MCF 10A (cell line): Measurements from ENCODE around the gene GALNT7. TPM values are rescaled to one million over a fixed set of nuclear protein-coding genes. Genes with fewer than 3 reads are reported as not detected.

Experiments
- BruUV-seq: library from RNA; stranded (reverse); fragments of 400-500 nt; replicated peaks from 2 replicates; lab custom pipeline; 2021; lab: Mats Ljungman, UMichigan
- CTCF ChIA-PET: fragments of 300-600 bp; sonication (Branson Sonifier 250); formaldehyde crosslinking; extraction: SDS; loops from one replicate; lab custom pipeline; 2021; ENCODE audit warnings: antibody characterized with exemption, inconsistent platforms; lab: Yijun Ruan, JAX
- POLR2A ChIA-PET: fragments of 300-600, 350-650 bp; sonication (Branson Sonifier 250); formaldehyde crosslinking; extraction: SDS; loops from one replicate; lab custom pipeline; 2020; ENCODE audit warnings: antibody characterized with exemption, inconsistent platforms; lab: Yijun Ruan, JAX
- DNase-seq: peaks from one replicate; pipeline ENCODE4 v3.0.0-alpha.2; 2018; ENCODE audit not compliant: unreplicated experiment
- H3K27ac Mint-ChIP-seq: one replicate; pipeline ENCODE4 v1.8.0; 2022; ENCODE audit warnings: mild to moderate bottlenecking, low read depth, mixed read lengths; ENCODE audit not compliant: unreplicated experiment
- H3K27me3 Mint-ChIP-seq: one replicate; pipeline ENCODE4 v1.8.0; 2022; ENCODE audit warnings: mixed read lengths; ENCODE audit not compliant: insufficient read depth, unreplicated experiment
- H3K36me3 Mint-ChIP-seq: one replicate; pipeline ENCODE4 v1.8.0; 2022; ENCODE audit warnings: mild to moderate bottlenecking, moderate library complexity, mixed read lengths; ENCODE audit not compliant: insufficient read depth, unreplicated experiment
- H3K4me1 Mint-ChIP-seq: one replicate; pipeline ENCODE4 v1.8.0; 2022; ENCODE audit warnings: mixed read lengths; ENCODE audit not compliant: insufficient read depth, unreplicated experiment
- H3K4me3 Mint-ChIP-seq: one replicate; pipeline ENCODE4 v1.8.0; 2022; ENCODE audit warnings: mild to moderate bottlenecking, moderate library complexity, mixed read lengths; ENCODE audit not compliant: unreplicated experiment
- H3K9me3 Mint-ChIP-seq: one replicate; pipeline ENCODE4 v1.8.0; 2022; ENCODE audit warnings: mixed read lengths; ENCODE audit not compliant: unreplicated experiment
- CTCF ChIP-seq: fragments of 200-600 bp; IDR thresholded peaks from one replicate; pipeline ENCODE4 v1.8.0; 2022; ENCODE audit warnings: antibody characterized with exemption, mild to moderate bottlenecking; ENCODE audit not compliant: unreplicated experiment
- intact Hi-C: fragments of 100-400 bp; cut with micrococcal nuclease; formaldehyde crosslinking; loops from 2 replicates; pipeline ENCODE4 v1.14.1; 2022
- total RNA-seq: library from RNA; stranded (reverse); gene quantifications from 2 replicates; pipeline ENCODE4 v1.2.3, GENCODE V29; 2022

The GALNT7 gene
- total RNA-seq, 1 experiment from 2014 or later = 13.7 TPM

- H3K27ac Mint-ChIP-seq = no peak overlapping the region
- CTCF ChIA-PET = interaction anchor here (1.0 kb wide), 1 partner anchor 74 kb away, joined by 3 read pairs; no protein-coding TSS in a partner anchor
- intact Hi-C loops = no loop called here
- no peaks in the 10 kb centered on the region for H3K36me3 Mint-ChIP-seq
- H3K4me1 Mint-ChIP-seq = no peaks in the 10 kb centered on the region
- no TSS peak for BruUV-seq
- H3K27me3 Mint-ChIP-seq = no peaks in the 10 kb centered on the region
- DNase-seq = no peak
- no peak overlapping the region for H3K4me3 Mint-ChIP-seq
- no peaks in the 10 kb centered on the region for H3K9me3 Mint-ChIP-seq
- POLR2A ChIA-PET = interaction anchor here (0.6 kb wide), 2 partner anchors 26 to 1885 kb away, joined by 3 read pairs; no protein-coding TSS in a partner anchor
- no peak for TF ChIP-seq CTCF
These were observed 23.5 kb upstream of the GALNT7 start for GRCh38 chr4:173145131-173145530.

DNA sequence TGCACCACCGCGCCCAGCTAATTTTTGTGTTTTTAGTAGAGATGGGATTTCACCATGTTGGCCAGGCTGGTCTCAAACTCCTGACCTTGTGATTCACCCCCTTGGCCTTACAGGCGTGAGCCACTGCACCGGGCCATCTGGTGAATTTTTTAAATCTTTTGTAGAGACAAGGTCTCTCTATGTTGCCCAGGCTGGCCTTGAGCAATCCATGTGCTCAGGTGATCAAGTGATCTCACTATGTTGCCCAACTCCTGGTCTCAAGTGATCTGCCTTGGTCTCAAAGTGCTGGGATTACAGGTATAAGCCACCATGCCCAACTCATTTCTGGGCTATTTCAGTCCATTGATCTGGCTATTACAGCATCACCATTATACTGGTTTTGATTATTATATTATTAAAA, 22.2 kb upstream of the GALNT7 start:
- peak; percentile 43 for DNase-seq
- no TSS peak for BruUV-seq
- TF ChIP-seq CTCF = no peak
- ChIA-PET CTCF (no interaction called here), POLR2A (no interaction called here)
- intact Hi-C loops = no loop called here
- Mint-ChIP-seq H3K27me3 (no peaks in the 10 kb centered on the region), H3K36me3 (no peaks in the 10 kb centered on the region), H3K4me3 (no peak overlapping the region), H3K4me1 (no peaks in the 10 kb centered on the region), H3K27ac (no peak overlapping the region), H3K9me3 (no peaks in the 10 kb centered on the region)

GRCh38 chr4:173151496-173151895, 17.1 kb upstream of the GALNT7 start:
- Mint-ChIP-seq H3K4me3 (no peak overlapping the region), H3K9me3 (no peaks in the 10 kb centered on the region), H3K27ac (peak overlapping the region; percentile 47), H3K4me1 (no peaks in the 10 kb centered on the region), H3K36me3 (no peaks in the 10 kb centered on the region), H3K27me3 (no peaks in the 10 kb centered on the region)
- no peak for TF ChIP-seq CTCF
- CTCF ChIA-PET = interaction anchor here (0.9 kb wide), 1 partner anchor 106 kb away, joined by 3 read pairs; no protein-coding TSS in a partner anchor
- POLR2A ChIA-PET = no interaction called here
- no peak for DNase-seq
- no TSS peak for BruUV-seq
- intact Hi-C loops = no loop called here

GRCh38 chr4:173152104-173152503, 16.5 kb upstream of the GALNT7 start:
- H3K4me1 Mint-ChIP-seq = no peaks in the 10 kb centered on the region
- TF ChIP-seq CTCF = no peak
- ChIA-PET CTCF (interaction anchor here (0.6 to 0.9 kb wide), 3 partner anchors 13 to 201 kb away, joined by 3 read pairs; no protein-coding TSS in a partner anchor), POLR2A (interaction anchor here (1.5 kb wide), 1 partner anchor 9 kb away, joined by 3 read pairs; no protein-coding TSS in a partner anchor)
- no peaks in the 10 kb centered on the region for H3K36me3 Mint-ChIP-seq
- H3K27me3 Mint-ChIP-seq = no peaks in the 10 kb centered on the region
- no TSS peak for BruUV-seq
- DNase-seq = no peak
- no peaks in the 10 kb centered on the region for H3K9me3 Mint-ChIP-seq
- H3K27ac Mint-ChIP-seq = no peak overlapping the region
- no peak overlapping the region for H3K4me3 Mint-ChIP-seq
- intact Hi-C loops = no loop called here
